Karpas-422 (cell line): ENCODE data around the gene PELI2. TPM values are rescaled to one million over a fixed set of nuclear protein-coding genes. Genes with fewer than 3 reads are reported as not detected.

Source experiments
- DNase-seq: peaks from one replicate; pipeline ENCODE4 v3.0.0-alpha.2; 2015
- H2AFZ ChIP-seq: fragments of 200-600 bp; sonication (generic); 2 replicates; pipeline ENCODE4 v1.6.1; 2014; ENCODE audit warnings: antibody characterized with exemption, low read length, mixed read lengths
- H3K27ac ChIP-seq: fragments of 200-600 bp; sonication (generic); 2 replicates; pipeline ENCODE4 v1.5.1; 2014; ENCODE audit warnings: mild to moderate bottlenecking, low read length, moderate library complexity
- H3K27me3 ChIP-seq: fragments of 200-600 bp; sonication (generic); 2 replicates; pipeline ENCODE4 v1.6.1; 2014; ENCODE audit warnings: low read length, mixed read lengths
- H3K36me3 ChIP-seq: fragments of 200-600 bp; sonication (generic); 2 replicates; pipeline ENCODE4 v1.6.1; 2014; ENCODE audit warnings: low read length, mixed read lengths; ENCODE audit not compliant: insufficient read depth
- H3K4me1 ChIP-seq: fragments of 200-600 bp; sonication (generic); 2 replicates; pipeline ENCODE4 v1.6.1; 2014; ENCODE audit warnings: mild to moderate bottlenecking, low read length, mixed read lengths
- H3K4me2 ChIP-seq: fragments of 200-600 bp; sonication (generic); 2 replicates; pipeline ENCODE4 v1.6.1; 2014; ENCODE audit warnings: low read length, low read depth, mild to moderate bottlenecking; ENCODE audit not compliant: poor library complexity, severe bottlenecking
- H3K4me3 ChIP-seq: fragments of 200-600 bp; sonication (generic); 2 replicates; pipeline ENCODE4 v1.5.1; 2014; ENCODE audit warnings: mild to moderate bottlenecking, antibody characterized with exemption, low read length, mixed read lengths
- H3K79me2 ChIP-seq: fragments of 200-600 bp; sonication (generic); 2 replicates; pipeline ENCODE4 v1.6.1; 2014; ENCODE audit warnings: mild to moderate bottlenecking, low read length, mixed read lengths
- H3K9ac ChIP-seq: fragments of 200-600 bp; sonication (generic); 2 replicates; pipeline ENCODE4 v1.6.0; 2014; ENCODE audit warnings: low read length
- H3K9me2 ChIP-seq: fragments of 200-600 bp; sonication (generic), shearing (Covaris generic); replicated peaks from 2 replicates; pipeline ENCODE4 v1.6.0; 2014; ENCODE audit warnings: mild to moderate bottlenecking, low read length, moderate library complexity; ENCODE audit not compliant: insufficient read depth
- H3K9me3 ChIP-seq: fragments of 300-700, 200-600 bp; sonication (generic); 2 replicates; pipeline ENCODE4 v1.6.1; 2014; ENCODE audit warnings: low read length, mixed read lengths
- H4K20me1 ChIP-seq: fragments of 200-600 bp; sonication (generic); 2 replicates; pipeline ENCODE4 v1.6.1; 2014; ENCODE audit warnings: mild to moderate bottlenecking, antibody characterized with exemption, low read length, low read depth; ENCODE audit not compliant: insufficient read depth
- total RNA-seq: library from RNA; depleted of rRNA; stranded (reverse); fragments of >200 nt; shearing (Covaris generic); gene quantifications from 2 replicates; pipeline ENCODE4 v1.2.3, GENCODE V29; 2014; ENCODE audit warnings: low replicate concordance

Gene PELI2
- total RNA-seq, 1 experiment from 2014 or later: 0.30 TPM

DNA sequence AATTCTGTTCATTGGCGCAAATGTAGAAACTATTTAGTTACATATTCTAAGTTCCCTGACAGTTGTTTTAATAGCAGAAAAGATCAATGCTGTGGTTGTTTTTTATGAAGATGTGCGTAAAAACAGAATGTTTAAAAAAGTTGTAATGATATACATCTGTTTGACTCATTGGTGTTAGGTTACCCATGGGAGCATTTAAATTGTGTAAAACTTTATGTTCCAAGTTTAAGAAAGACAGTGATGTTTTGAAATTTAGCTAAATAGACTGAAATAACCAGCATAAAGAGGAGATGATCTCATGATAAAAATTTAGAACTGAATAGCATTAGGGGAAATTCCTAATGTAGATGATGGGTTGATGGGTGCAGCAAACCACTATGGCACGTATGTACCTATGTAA, 3.6 kb downstream of the PELI2 start:
- H2AFZ ChIP-seq: no peak overlapping the region
- no peaks in the 10 kb centered on the region for H3K79me2 ChIP-seq
- H3K27me3 ChIP-seq: no peaks in the 10 kb centered on the region
- no peak overlapping the region for H3K4me2 ChIP-seq
- no peaks in the 10 kb centered on the region for H3K9me2 ChIP-seq
- H3K4me1 ChIP-seq: peaks cover 13% of the 10 kb centered on the region
- H3K27ac ChIP-seq: no peak overlapping the region
- no peak for DNase-seq
- peaks cover 6% of the 10 kb centered on the region for H4K20me1 ChIP-seq
- H3K9me3 ChIP-seq: no peaks in the 10 kb centered on the region
- no peaks in the 10 kb centered on the region for H3K36me3 ChIP-seq
- H3K9ac ChIP-seq: no peak overlapping the region
- no peak overlapping the region for H3K4me3 ChIP-seq

GRCh38 chr14:56122301-56122700, 4.1 kb downstream of the PELI2 start:
- H3K4me2 ChIP-seq: no peak overlapping the region
- no peaks in the 10 kb centered on the region for H3K36me3 ChIP-seq
- no peaks in the 10 kb centered on the region for H3K9me3 ChIP-seq
- H3K9me2 ChIP-seq: no peaks in the 10 kb centered on the region
- H3K4me1 ChIP-seq: peaks cover 13% of the 10 kb centered on the region
- H4K20me1 ChIP-seq: peaks cover 6% of the 10 kb centered on the region
- no peak overlapping the region for H2AFZ ChIP-seq
- H3K9ac ChIP-seq: no peak overlapping the region
- no peak overlapping the region for H3K27ac ChIP-seq
- H3K79me2 ChIP-seq: no peaks in the 10 kb centered on the region
- DNase-seq: no peak
- no peak overlapping the region for H3K4me3 ChIP-seq
- H3K27me3 ChIP-seq: no peaks in the 10 kb centered on the region

- Histone ChIP-seq H4K20me1 (peaks cover 6% of the 10 kb centered on the region), H3K79me2 (no peaks in the 10 kb centered on the region), H3K4me2 (no peak overlapping the region), H3K4me1 (peaks cover 1% of the 10 kb centered on the region; the same call in 1 of the 2 replicates), H3K27me3 (no peaks in the 10 kb centered on the region), H2AFZ (no peak overlapping the region), H3K9ac (no peak overlapping the region), H3K27ac (no peak overlapping the region), H3K9me3 (no peaks in the 10 kb centered on the region), H3K36me3 (no peaks in the 10 kb centered on the region), H3K4me3 (no peak overlapping the region), H3K9me2 (no peaks in the 10 kb centered on the region)
- DNase-seq: no peak
Observed at GRCh38 chr14:56124327-56124726, 6.1 kb downstream of the PELI2 start.

- peaks cover 6% of the 10 kb centered on the region for H4K20me1 ChIP-seq
- H3K27me3 ChIP-seq: no peaks in the 10 kb centered on the region
- no peak for DNase-seq
- no peak overlapping the region for H2AFZ ChIP-seq
- H3K4me3 ChIP-seq: no peak overlapping the region
- H3K9me3 ChIP-seq: no peaks in the 10 kb centered on the region
- no peaks in the 10 kb centered on the region for H3K9me2 ChIP-seq
- no peak overlapping the region for H3K27ac ChIP-seq
- H3K36me3 ChIP-seq: no peaks in the 10 kb centered on the region
- H3K9ac ChIP-seq: no peak overlapping the region
- H3K4me2 ChIP-seq: no peak overlapping the region
- H3K4me1 ChIP-seq: no peaks in the 10 kb centered on the region
- H3K79me2 ChIP-seq: no peaks in the 10 kb centered on the region
Observed at GRCh38 chr14:56125772-56126636, 7.8 kb downstream of the PELI2 start.

- no peak for DNase-seq
- Histone ChIP-seq H3K4me1 (no peaks in the 10 kb centered on the region), H3K27ac (no peak overlapping the region), H3K9me2 (no peaks in the 10 kb centered on the region), H3K36me3 (no peaks in the 10 kb centered on the region), H3K9me3 (no peaks in the 10 kb centered on the region), H3K4me3 (no peak overlapping the region), H3K9ac (no peak overlapping the region), H2AFZ (no peak overlapping the region), H4K20me1 (peaks cover 2% of the 10 kb centered on the region; the same call in 1 of the 2 replicates), H3K79me2 (no peaks in the 10 kb centered on the region), H3K27me3 (no peaks in the 10 kb centered on the region), H3K4me2 (no peak overlapping the region)
Observed at GRCh38 chr14:56126637-56126913, 8.4 kb downstream of the PELI2 start.

DNA sequence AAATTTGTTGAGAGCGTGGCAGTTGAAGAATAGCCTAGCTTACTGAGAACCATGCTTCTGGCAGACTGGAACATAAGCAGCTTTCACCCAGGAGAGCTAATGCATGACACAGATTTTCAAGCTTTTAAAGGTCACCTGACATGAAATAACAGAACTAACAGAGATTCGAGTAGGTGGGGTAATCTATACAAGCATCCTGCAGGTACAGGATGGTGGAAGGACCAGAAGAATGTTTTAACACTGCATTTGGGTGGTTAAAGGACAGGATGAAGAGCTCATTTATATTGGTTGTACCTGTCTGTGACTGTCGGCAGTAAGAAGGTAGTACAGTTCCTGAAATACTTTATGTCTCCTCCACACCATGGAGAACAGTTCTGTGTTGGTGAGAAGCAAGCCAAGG, 8.9 kb downstream of the PELI2 start:
- no peaks in the 10 kb centered on the region for H3K4me1 ChIP-seq
- no peaks in the 10 kb centered on the region for H3K79me2 ChIP-seq
- no peaks in the 10 kb centered on the region for H3K9me2 ChIP-seq
- H3K4me2 ChIP-seq: no peak overlapping the region
- H3K9me3 ChIP-seq: no peaks in the 10 kb centered on the region
- no peak overlapping the region for H3K4me3 ChIP-seq
- DNase-seq: no peak
- no peaks in the 10 kb centered on the region for H3K27me3 ChIP-seq
- no peak overlapping the region for H2AFZ ChIP-seq
- no peak overlapping the region for H3K27ac ChIP-seq
- no peak overlapping the region for H3K9ac ChIP-seq
- H4K20me1 ChIP-seq: no peaks in the 10 kb centered on the region
- H3K36me3 ChIP-seq: no peaks in the 10 kb centered on the region

DNA sequence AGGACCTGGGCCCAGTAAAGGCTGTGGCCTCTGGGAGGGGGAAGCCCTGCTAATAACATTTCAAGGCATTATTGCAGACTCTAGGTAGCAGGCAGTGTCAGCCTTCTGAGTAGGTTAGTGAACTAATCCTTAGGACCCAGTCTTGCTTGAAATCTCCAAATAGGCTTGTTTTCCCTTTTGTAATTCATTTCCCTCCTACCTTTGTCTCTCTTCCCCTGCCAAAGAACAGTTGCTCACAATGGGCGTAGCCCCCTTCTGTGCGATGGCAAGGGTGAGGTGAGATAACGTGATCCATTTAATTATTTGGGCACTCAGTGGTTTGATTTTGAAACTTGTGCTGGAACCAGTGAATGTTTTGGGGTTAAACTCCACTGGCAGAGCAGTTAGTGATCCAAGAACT, 10.9 kb downstream of the PELI2 start:
- no peaks in the 10 kb centered on the region for H4K20me1 ChIP-seq
- no peak overlapping the region for H2AFZ ChIP-seq
- no peak overlapping the region for H3K27ac ChIP-seq
- H3K79me2 ChIP-seq: no peaks in the 10 kb centered on the region
- no peaks in the 10 kb centered on the region for H3K4me1 ChIP-seq
- H3K9me2 ChIP-seq: no peaks in the 10 kb centered on the region
- no peaks in the 10 kb centered on the region for H3K36me3 ChIP-seq
- H3K27me3 ChIP-seq: no peaks in the 10 kb centered on the region
- no peak overlapping the region for H3K4me3 ChIP-seq
- no peak overlapping the region for H3K9ac ChIP-seq
- H3K4me2 ChIP-seq: no peak overlapping the region
- no peaks in the 10 kb centered on the region for H3K9me3 ChIP-seq
- no peak for DNase-seq

DNA sequence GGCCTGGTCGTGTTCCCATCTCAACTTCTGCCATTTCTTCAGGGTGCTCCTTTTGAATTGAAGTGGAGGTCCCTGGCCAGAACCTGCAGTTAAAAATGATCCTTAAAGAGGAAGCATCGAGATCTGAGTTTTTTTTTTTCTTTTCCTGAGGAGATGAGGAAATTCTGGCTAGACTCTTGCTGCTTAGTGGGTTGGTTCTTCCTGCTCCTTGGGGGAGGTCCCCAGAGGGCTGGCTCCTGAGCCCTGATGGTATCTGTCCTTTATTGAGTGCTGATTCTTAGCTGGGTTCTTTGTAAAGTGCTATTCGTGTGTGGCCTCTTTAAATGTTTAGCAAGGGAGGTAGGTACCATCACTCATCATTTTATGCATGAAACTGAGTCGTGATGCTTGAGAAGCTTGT, 11.7 kb downstream of the PELI2 start:
- Histone ChIP-seq H3K9me2 (no peaks in the 10 kb centered on the region), H3K9ac (no peak overlapping the region), H4K20me1 (no peaks in the 10 kb centered on the region), H3K4me2 (no peak overlapping the region), H3K36me3 (no peaks in the 10 kb centered on the region), H3K27ac (no peak overlapping the region), H3K79me2 (no peaks in the 10 kb centered on the region), H3K4me1 (no peaks in the 10 kb centered on the region), H3K27me3 (no peaks in the 10 kb centered on the region), H2AFZ (no peak overlapping the region), H3K9me3 (no peaks in the 10 kb centered on the region), H3K4me3 (no peak overlapping the region)
- no peak for DNase-seq
